ENCODE results near the gene THAP8.

- TF ChIP-seq, protein P1, sequence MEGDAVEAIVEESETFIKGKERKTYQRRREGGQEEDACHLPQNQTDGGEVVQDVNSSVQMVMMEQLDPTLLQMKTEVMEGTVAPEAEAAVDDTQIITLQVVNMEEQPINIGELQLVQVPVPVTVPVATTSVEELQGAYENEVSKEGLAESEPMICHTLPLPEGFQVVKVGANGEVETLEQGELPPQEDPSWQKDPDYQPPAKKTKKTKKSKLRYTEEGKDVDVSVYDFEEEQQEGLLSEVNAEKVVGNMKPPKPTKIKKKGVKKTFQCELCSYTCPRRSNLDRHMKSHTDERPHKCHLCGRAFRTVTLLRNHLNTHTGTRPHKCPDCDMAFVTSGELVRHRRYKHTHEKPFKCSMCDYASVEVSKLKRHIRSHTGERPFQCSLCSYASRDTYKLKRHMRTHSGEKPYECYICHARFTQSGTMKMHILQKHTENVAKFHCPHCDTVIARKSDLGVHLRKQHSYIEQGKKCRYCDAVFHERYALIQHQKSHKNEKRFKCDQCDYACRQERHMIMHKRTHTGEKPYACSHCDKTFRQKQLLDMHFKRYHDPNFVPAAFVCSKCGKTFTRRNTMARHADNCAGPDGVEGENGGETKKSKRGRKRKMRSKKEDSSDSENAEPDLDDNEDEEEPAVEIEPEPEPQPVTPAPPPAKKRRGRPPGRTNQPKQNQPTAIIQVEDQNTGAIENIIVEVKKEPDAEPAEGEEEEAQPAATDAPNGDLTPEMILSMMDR (IDR thresholded peaks at IDR 0.05): no peak
- TF ChIP-seq POLR2A (IDR thresholded peaks at IDR 0.05; ENCODE audit: low read depth): no peak
These were observed 22.8 kb downstream of the THAP8 start for GRCh38 chr19:36031308-36031707.

All from esophagus muscularis mucosa (tissue), 3 donors.